NCI-H446 (cell line): ENCODE data around the gene PLCD4.
A peak's percentile ranks its signal among the peaks of the same experiment; 100 is the strongest.

ENCODE experiments used
- DNase-seq, 2 experiments: peaks; one replicate each; lab custom pipeline; 2025; lab: John Stamatoyannopoulos, UW

PLCD4 gene

DNA sequence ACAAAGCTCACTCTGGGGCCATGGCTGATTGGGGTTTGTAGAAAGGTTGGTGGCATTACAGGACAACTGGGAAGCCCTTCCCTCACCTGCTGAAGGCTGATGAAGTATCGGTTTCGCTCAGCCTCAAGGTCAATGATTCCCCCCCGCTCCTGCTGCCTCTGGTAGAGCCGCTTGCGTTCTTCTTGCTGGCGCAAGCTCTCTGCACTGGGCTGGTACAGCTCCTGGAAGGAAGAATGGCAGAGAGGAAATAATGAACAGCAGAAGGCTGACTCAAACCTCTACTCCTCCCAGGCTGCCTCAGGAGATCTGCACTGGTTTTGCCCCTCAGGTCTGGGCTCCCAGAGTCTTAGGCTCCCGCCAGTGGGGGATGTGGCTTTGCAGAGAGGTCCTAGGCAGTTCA, 57.0 kb downstream of the PLCD4 start:
- DNase-seq, result no peak

DNA sequence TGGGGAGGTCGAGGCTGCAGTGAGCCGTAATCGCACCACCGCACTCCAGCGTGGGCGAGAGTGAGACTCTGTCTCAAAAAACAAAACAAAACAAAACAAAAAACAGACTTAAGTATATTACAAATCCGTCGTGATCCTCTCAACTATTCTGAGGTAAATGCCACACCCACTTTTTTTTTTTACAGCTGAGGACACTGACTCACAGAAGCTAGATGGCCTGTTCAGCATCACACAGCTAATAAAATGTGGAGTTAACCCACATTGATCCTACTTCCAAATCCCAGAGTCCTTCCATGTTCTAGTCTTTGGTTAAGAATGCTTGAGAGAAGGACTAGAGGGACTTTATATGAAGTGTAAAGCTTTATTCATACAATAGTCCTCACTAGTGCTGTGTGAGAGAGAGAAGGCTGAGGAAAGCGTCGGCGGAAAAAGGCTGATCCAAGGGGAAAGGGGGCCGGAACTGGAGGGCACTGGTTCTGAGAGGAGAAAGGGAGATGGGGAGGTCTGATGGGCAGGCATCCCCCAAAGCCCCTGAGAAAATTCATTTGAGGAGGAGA, 63.5 kb downstream of the PLCD4 start:
- DNase-seq, result no peak

DNA sequence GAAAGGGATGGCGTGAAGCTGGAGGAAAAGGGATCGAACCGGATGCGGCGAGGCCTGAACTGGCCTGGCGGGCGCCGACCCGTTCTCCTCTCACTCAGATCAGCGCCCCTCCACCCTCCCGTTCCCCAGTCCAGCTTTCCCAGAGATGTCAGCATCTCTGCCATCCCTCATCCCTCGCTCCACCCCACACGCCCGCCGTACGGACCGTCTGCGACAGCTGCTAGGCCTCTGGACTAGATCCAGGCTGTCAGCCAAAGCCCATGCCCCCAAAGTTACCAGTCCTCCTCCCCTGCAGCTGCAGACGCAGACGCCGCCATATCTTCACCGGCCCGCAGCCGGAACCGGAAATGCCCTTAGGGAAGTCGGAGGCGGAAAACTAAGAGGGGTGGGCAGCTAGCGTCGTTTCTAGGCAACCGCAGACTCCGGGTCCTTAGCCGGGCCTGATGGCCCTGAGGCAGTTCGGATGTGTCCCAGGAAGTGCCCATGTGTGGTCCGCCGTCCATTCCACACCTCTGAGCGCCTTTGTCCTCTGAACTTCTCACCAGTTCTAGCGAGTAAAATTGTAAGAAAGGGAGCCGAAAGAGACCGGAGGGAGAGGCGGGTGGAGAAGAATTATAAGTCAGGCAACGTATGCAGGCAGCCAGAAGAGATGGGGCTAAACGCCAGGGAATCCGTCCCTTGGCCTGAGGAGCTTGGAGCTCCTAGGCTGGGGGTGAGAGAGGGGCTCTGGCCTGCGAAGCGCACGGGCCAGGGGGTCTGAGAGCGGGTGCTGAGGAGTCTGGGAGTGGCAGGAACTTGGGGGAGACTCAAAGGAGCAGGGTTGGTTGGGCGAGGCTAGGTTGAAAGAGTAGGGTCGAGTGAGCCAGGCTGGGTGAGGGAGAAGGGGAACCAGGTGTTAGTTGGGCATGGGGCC, 64.2 kb downstream of the PLCD4 start, which contains the start of the genes RNF25 and STK36:
Gene RNF25, minus strand, starts transcription at position 349 of the 913 bp plus-strand sequence. Its CDS starts 32 bp downstream, at position 317.
Gene STK36, plus strand, starts transcription at position 433 of the 913 bp plus-strand sequence. CDS start 744 bp downstream, outside the sequence.
- DNase-seq, result peak; percentile 78 to 85

DNA sequence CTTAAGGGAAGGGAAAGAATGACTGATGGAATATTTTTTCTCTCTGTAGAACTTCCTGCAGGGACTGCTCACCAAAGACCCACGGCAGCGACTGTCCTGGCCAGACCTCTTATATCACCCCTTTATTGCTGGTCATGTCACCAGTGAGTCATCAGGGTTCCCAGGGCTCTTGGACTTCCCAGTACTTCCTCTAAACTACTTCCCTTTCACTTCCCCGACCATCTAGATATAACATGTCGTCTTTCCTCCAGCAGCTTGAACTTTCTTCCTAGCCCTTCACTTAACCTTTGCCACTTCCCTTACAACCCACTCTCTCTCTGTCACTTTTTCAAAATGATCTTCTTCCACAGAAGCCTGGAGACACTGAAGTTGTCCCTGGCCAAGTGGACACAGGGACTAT, 71.4 kb downstream of the PLCD4 start:
- no peak for DNase-seq

DNA sequence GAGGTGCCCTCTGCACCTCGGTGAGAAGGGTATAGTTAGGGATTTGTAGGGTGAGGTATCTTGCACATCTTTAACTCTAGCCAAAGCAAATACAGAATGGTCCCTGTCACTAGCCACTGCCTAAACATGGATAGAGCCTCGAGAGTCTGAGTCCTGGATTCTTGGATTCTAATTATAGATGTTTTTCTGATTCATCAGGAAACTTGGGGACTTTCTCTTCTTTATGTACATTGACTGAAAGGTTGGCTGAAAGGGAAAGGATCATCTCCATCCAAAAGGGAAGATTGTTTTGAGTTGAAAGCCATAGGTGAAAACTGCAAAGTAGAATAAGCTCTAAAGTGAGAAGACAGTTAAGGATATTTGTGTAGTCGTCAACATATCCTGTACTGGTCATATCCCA, 72.4 kb downstream of the PLCD4 start:
- no peak for DNase-seq
